CD4-positive, alpha-beta T cell treated with Interleukin-6 at 100 ng/mL for 8 hours (primary cell): ENCODE measurements around the gene ODAD4.
"Not testable (repeated sequence)": the region's sequence is repeated elsewhere in the genome, so short reads cannot be mapped to it uniquely, and the experiment has no call there.

Experiments
- DNase-seq: peaks from one replicate; pipeline ENCODE4 v3.0.0-alpha.2; 2020; ENCODE audit warnings: mixed read lengths, low spot score

The ODAD4 gene

GRCh38 chr17:42002175-42002791 lies 71.9 kb downstream of the ODAD4 start:
- no peak for DNase-seq

DNA sequence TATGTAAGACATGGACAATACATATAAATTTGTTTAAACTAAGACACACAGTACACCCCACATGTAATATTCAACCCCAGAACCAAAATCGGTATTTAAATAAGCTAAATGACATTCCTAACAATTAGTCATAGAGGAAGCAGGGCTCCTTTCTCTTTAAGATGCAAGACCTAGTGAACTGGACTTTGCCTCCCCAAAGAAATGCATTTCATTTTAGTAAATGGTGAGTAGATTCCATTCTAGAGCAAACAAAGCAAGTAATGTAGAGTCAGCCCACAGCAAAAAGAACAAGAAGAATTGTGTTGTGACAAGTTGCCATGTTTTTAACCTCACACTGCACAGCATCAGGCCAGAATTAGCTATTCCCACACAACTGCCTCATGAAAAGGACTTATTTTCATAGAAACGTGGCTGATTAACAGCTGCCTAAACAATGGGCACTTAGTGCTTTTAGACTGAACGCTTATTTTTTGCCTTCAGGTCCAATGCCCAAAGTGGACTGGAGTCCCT lies 72.4 kb downstream of the ODAD4 start:
- DNase-seq: no peak

DNA sequence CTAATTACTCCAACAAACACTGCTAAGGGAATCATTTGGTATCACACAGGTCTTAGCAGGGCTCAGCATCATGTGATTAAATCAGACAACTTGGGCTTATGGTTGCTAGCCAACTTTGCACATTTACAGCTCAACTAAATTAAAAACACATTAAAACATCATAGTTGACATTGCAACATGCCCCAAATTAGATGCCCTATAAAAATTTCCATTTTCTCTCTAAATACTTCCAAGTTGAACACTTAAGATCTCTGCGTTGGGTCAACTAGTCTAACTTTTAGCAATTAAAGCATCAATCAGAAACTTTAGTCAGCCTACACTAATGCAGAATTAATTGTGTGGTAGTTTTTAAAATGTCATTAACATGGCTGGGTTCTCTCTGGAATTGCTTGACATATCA lies 74.7 kb downstream of the ODAD4 start:
- no peak for DNase-seq

- DNase-seq: no peak
Measured at GRCh38 chr17:42009170-42009569, 78.8 kb downstream of the ODAD4 start.

DNA sequence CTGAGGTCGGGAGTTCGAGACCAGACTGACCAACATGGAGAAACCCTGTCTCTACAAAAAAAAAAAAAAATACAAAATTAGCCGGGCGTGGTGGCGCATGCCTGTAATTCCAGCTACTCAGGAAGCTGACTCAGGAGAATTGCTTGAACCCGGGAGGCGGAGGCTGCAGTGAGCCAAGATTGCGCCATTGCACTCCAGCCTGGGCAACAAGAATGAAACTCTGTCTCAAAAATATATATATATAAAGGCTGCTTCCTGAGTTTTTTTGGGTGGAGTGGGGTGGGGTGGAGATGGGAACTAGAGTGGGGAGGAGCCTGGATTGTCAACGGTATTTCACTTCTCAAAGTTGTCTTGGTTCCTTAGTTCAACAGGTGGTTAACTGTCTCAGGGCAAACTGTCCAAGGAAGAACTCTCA lies 79.9 kb downstream of the ODAD4 start:
- not testable (repeated sequence) for DNase-seq

GRCh38 chr17:42010898-42011516 lies 80.6 kb downstream of the ODAD4 start:
- DNase-seq: no peak

DNA sequence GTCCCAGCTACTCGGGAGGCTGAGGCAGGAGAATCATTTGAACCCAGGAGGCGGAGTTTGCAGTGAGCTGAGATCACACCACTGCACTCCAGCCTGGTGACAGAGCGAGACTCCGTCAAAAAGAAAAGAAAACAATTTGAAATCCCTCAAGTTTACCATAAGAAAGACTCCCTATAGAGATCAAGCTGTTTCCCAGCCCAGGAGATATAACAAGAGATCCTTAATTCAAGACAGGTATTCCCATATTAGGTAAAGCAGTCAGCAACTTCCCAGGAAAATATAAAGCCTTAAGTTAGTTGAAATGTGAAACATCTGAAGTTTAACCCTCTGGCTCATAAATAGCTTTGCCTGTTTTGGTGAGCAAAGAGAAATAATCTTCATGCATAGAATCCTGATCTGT lies 81.9 kb downstream of the ODAD4 start:
- DNase-seq: not testable (repeated sequence)

DNA sequence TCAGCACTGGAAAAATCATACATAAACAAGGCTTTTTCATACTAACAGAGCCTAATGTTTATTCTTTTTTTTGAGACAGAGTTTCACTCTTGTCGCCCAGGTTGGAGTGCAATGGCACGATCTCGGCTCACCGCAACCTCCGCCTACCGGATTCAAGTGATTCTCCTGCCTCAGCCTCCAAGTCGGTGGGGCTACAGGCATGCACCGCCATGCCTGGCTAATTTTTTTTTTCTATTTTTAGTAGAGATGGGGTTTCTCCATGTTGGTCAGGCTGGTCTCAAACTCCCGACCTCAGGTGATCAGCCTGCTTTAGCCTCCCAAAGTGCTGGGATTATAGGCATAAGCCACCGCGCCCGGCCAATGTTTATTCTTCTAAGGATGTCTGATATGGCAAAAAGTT lies 83.3 kb downstream of the ODAD4 start:
- DNase-seq: not testable (repeated sequence)
